ENCODE results near the gene PCDH15. TPM values are rescaled to one million over a fixed set of nuclear protein-coding genes. Genes with fewer than 3 reads are reported as not detected.
A peak's percentile ranks its signal among the peaks of the same experiment; 100 is the strongest.

The PCDH15 gene
- total RNA-seq, 1 experiment from 2014 or later = 0.61 TPM

DNA sequence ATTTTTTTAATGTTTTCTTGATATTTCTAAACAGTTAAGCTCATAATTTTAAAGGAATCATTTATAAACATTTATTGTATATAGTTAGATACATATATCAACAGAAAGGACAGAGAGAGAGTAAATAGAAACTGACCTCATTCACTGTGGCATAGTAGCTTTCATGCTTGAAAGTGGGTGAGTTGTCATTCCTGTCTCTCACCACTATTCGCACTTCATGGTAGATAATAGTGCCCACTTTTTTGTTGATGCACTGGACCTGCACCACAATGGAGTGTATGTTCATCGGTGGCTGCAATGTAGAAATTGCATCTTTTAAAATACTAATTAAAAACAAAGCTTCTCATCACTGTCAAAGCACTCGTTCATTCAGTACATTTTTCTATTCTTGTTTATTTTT, 432.0 kb downstream of the PCDH15 start:
- Mint-ChIP-seq H3K4me3 (no peak overlapping the region), H3K9me3 (no peaks in the 10 kb centered on the region), H3K27ac (no peak overlapping the region), H3K27me3 (ENCODE audit: low read depth) (no peaks in the 10 kb centered on the region), H3K4me1 (no peaks in the 10 kb centered on the region), H3K36me3 (ENCODE audit: insufficient read depth in 1 of 3, low read depth in 3 of 3) (no peaks in the 10 kb centered on the region; a peak in 1 of 7 replicates)
- H2BK15ac ChIP-seq (ENCODE audit: low read depth, low read length) = no peak overlapping the region
- H3K56ac ChIP-seq (ENCODE audit: insufficient read length, low read depth, low read length) = no peak overlapping the region
- no peaks in the 10 kb centered on the region for H3K4me1 ChIP-seq (ENCODE audit: insufficient read depth, low read length)
- no peak overlapping the region for H2AK5ac ChIP-seq (ENCODE audit: insufficient read length, low read length)
- H4K91ac ChIP-seq (ENCODE audit: insufficient read length, low read depth, low read length) = no peak overlapping the region
- no peaks in the 10 kb centered on the region for H3K9me3 ChIP-seq (ENCODE audit: control insufficient read depth, low read depth, low read length)
- H4K5ac ChIP-seq (ENCODE audit: insufficient read length, low read depth, low read length) = no peak overlapping the region
- H3K27ac ChIP-seq (ENCODE audit: insufficient read length, low read depth, low read length) = no peak overlapping the region
- H3K23me2 ChIP-seq (ENCODE audit: insufficient read length, low read depth, low read length, poor library complexity, severe bottlenecking) = no peaks in the 10 kb centered on the region
- H2BK5ac ChIP-seq (ENCODE audit: insufficient read length, low read length) = no peak overlapping the region
- TF ChIP-seq, protein P1, sequence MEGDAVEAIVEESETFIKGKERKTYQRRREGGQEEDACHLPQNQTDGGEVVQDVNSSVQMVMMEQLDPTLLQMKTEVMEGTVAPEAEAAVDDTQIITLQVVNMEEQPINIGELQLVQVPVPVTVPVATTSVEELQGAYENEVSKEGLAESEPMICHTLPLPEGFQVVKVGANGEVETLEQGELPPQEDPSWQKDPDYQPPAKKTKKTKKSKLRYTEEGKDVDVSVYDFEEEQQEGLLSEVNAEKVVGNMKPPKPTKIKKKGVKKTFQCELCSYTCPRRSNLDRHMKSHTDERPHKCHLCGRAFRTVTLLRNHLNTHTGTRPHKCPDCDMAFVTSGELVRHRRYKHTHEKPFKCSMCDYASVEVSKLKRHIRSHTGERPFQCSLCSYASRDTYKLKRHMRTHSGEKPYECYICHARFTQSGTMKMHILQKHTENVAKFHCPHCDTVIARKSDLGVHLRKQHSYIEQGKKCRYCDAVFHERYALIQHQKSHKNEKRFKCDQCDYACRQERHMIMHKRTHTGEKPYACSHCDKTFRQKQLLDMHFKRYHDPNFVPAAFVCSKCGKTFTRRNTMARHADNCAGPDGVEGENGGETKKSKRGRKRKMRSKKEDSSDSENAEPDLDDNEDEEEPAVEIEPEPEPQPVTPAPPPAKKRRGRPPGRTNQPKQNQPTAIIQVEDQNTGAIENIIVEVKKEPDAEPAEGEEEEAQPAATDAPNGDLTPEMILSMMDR (conservative IDR thresholded peaks at IDR 0.05) = peak; percentile 40; the same call in 2 of the 3 replicates
- H2AFZ ChIP-seq (ENCODE audit: low read length) = no peak overlapping the region
- H3K18ac ChIP-seq (ENCODE audit: insufficient read length, low read depth, low read length) = no peak overlapping the region
- no peak overlapping the region for H3K4ac ChIP-seq (ENCODE audit: low read depth, low read length)
- no peak overlapping the region for H4K8ac ChIP-seq (replicated peaks; ENCODE audit: insufficient read length, low read depth, low read length)
- no peak overlapping the region for H3K4me2 ChIP-seq (ENCODE audit: insufficient read depth, insufficient read length, low read length)
- no peak overlapping the region for H2BK12ac ChIP-seq (ENCODE audit: insufficient read length, low read depth, low read length)
- no CpG with 5 or more reads among the region's 3 CpGs for WGBS (ENCODE audit: extremely low coverage, insufficient read length, low lambda C conversion rate)
- H3K9ac ChIP-seq (ENCODE audit: extremely low read depth, insufficient read length, low read length) = no peak overlapping the region
- no peaks in the 10 kb centered on the region for H3K27me3 ChIP-seq (ENCODE audit: insufficient read depth, low read length)
- H2BK20ac ChIP-seq (ENCODE audit: low read depth, low read length, poor library complexity, severe bottlenecking) = no peak overlapping the region
- H3K79me2 ChIP-seq (ENCODE audit: insufficient read depth, low read length) = no peaks in the 10 kb centered on the region
- no peak overlapping the region for H3K14ac ChIP-seq (ENCODE audit: insufficient read depth, low read length)
- no peak overlapping the region for H2BK120ac ChIP-seq (ENCODE audit: low read depth, low read length, poor library complexity, severe bottlenecking)
- H3K79me1 ChIP-seq (ENCODE audit: insufficient read depth, low read depth, low read length, poor library complexity, severe bottlenecking) = no peaks in the 10 kb centered on the region
- H3T11ph ChIP-seq (ENCODE audit: low read length) = no peak overlapping the region
- no peaks in the 10 kb centered on the region for H4K20me1 ChIP-seq (ENCODE audit: control insufficient read depth, insufficient read depth, insufficient read length)
- DNase-seq = no peak
- H3K23ac ChIP-seq (ENCODE audit: insufficient read length, low read depth, low read length) = no peak overlapping the region

Data from H9 (cell line).